ENCODE results near the gene SLC22A31.

Gene SLC22A31

GRCh38 chr16:89201439-89202377 lies 1.4 kb upstream of the SLC22A31 start:
- no peak for TF ChIP-seq CTCF (IDR thresholded peaks at IDR 0.05; ENCODE audit: control insufficient read depth, extremely low read depth, insufficient read depth)
- peak; percentile 30 for DNase-seq (ENCODE audit: low read depth)
- peak overlapping the region; percentile 61 for H3K4me3 ChIP-seq (ENCODE audit: low read depth, low read length)

- TF ChIP-seq CTCF (IDR thresholded peaks at IDR 0.05; ENCODE audit: control insufficient read depth, extremely low read depth, insufficient read depth) = no peak
- peak overlapping the region; percentile 50 for H3K4me3 ChIP-seq (ENCODE audit: low read depth, low read length)
- no peak for DNase-seq (ENCODE audit: low read depth)
These were observed 594 bp upstream of the SLC22A31 start for GRCh38 chr16:89200850-89201411.

- TF ChIP-seq CTCF (IDR thresholded peaks at IDR 0.05; ENCODE audit: control insufficient read depth, extremely low read depth, insufficient read depth) = no peak
- H3K4me3 ChIP-seq (ENCODE audit: low read depth, low read length) = no peak overlapping the region
- DNase-seq (ENCODE audit: low read depth) = no peak
These were observed 855 bp downstream of the SLC22A31 start for GRCh38 chr16:89199241-89200123.

GRCh38 chr16:89198417-89199240 lies 1.7 kb downstream of the SLC22A31 start:
- H3K4me3 ChIP-seq (ENCODE audit: low read depth, low read length) = no peak overlapping the region
- no peak for DNase-seq (ENCODE audit: low read depth)
- no peak for TF ChIP-seq CTCF (IDR thresholded peaks at IDR 0.05; ENCODE audit: control insufficient read depth, extremely low read depth, insufficient read depth)

GRCh38 chr16:89197633-89198416 lies 2.5 kb downstream of the SLC22A31 start:
- DNase-seq (ENCODE audit: low read depth) = no peak
- no peak for TF ChIP-seq CTCF (IDR thresholded peaks at IDR 0.05; ENCODE audit: control insufficient read depth, extremely low read depth, insufficient read depth)
- H3K4me3 ChIP-seq (ENCODE audit: low read depth, low read length) = no peak overlapping the region
